B cell (primary cell): Measurements from ENCODE around the gene RPL6. TPM values are rescaled to one million over a fixed set of nuclear protein-coding genes. Genes with fewer than 3 reads are reported as not detected.
"Not testable (repeated sequence)": the region's sequence is repeated elsewhere in the genome, so short reads cannot be mapped to it uniquely, and the experiment has no call there.

Source experiments
- ATAC-seq: fragments of 200-7000 bp; cut with Tn5 transposase; one replicate; pipeline ENCODE4 v1.10.0; 2021; ENCODE audit warnings: low read depth, mild to moderate bottlenecking, moderate number of reproducible peaks, moderate library complexity
- CTCF ChIA-PET: fragments of 350-600 bp; sonication (Branson Sonifier 250); formaldehyde crosslinking; loops from one replicate; lab custom pipeline; 2021; ENCODE audit warnings: antibody characterized with exemption, inconsistent platforms; lab: Charles Lee
- POLR2A ChIA-PET: fragments of 350-600 bp; sonication (Branson Sonifier 250); formaldehyde crosslinking; loops from one replicate; lab custom pipeline; 2021; ENCODE audit warnings: antibody characterized with exemption; lab: Charles Lee
- DNase-seq: peaks from one replicate; pipeline ENCODE4 v3.0.0; 2013
- H2AFZ ChIP-seq: 2 replicates; pipeline ENCODE4 v1.6.1; 2012; ENCODE audit warnings: mild to moderate bottlenecking, low read depth, low read length; ENCODE audit not compliant: insufficient read depth, poor library complexity, severe bottlenecking
- H3K27ac ChIP-seq, 2 donors: 1 replicate in 1 of 2; 2 replicates in 1 of 2; pipeline ENCODE4 v1.5.1; 2012 to 2013; ENCODE audit warnings: low read length in 2 of 2, mild to moderate bottlenecking in 2 of 2, moderate library complexity in 1 of 2
- H3K27me3 ChIP-seq, 4 experiments: fragments of 200-600 bp in 1 of 4; sonication (generic) in 1 of 4; replicated peaks in 1 of 4; 1 replicate in 2 of 4; 2 replicates in 2 of 4; pipeline versions ENCODE4 v1.6.1 to v1.7.0; 2013 to 2016; ENCODE audit warnings: low read length in 3 of 4, mild to moderate bottlenecking in 2 of 4, mixed read lengths in 1 of 4, moderate library complexity in 1 of 4; ENCODE audit not compliant: insufficient read depth in 4 of 4, control insufficient read depth in 3 of 4; ENCODE audit errors: control extremely low read depth in 1 of 4
- H3K36me3 ChIP-seq, 2 experiments: replicated peaks in 1 of 2; 1 replicate in 1 of 2; 2 replicates in 1 of 2; pipeline versions ENCODE4 v1.6.1 to v1.7.1; 2013; ENCODE audit warnings: low read length in 1 of 2; ENCODE audit not compliant: insufficient read depth in 2 of 2, control insufficient read depth in 1 of 2; ENCODE audit errors: control extremely low read depth in 1 of 2, extremely low read depth in 1 of 2
- H3K4me1 ChIP-seq, 2 donors: fragments of 200-600 bp in 1 of 2; sonication (generic) in 1 of 2; 1 replicate in 1 of 2; 2 replicates in 1 of 2; pipeline versions ENCODE4 v1.5.1 to v1.6.1; 2013 to 2017; ENCODE audit warnings: low read length in 2 of 2; ENCODE audit not compliant: control insufficient read depth in 2 of 2, insufficient read depth in 2 of 2
- H3K4me2 ChIP-seq: replicated peaks from 2 replicates; pipeline ENCODE3; 2012; ENCODE audit warnings: mild to moderate bottlenecking, low read depth, low read length; ENCODE audit not compliant: poor library complexity, severe bottlenecking
- H3K4me3 ChIP-seq, 5 experiments: fragments of 200-600 bp in 1 of 5; sonication (generic) in 1 of 5; 1 replicate in 3 of 5; 2 replicates in 2 of 5; pipeline versions ENCODE4 v1.5.1 to v1.7.0; 2011 to 2016; ENCODE audit warnings: low read length in 4 of 5, mild to moderate bottlenecking in 4 of 5, low read depth in 2 of 5, control low read depth in 1 of 5, moderate library complexity in 1 of 5; ENCODE audit not compliant: insufficient read depth in 1 of 5; ENCODE audit errors: control extremely low read depth in 1 of 5, extremely low read depth in 1 of 5
- H3K79me2 ChIP-seq: fragments of 200-600 bp; sonication (generic); one replicate; pipeline ENCODE4 v1.6.0; 2016; ENCODE audit warnings: low read length; ENCODE audit not compliant: control insufficient read depth, insufficient read depth
- H3K9ac ChIP-seq: fragments of 200-600 bp; sonication (generic); 2 replicates; pipeline ENCODE4 v1.6.1; 2017; ENCODE audit warnings: mild to moderate bottlenecking, low read length, moderate library complexity
- H3K9me3 ChIP-seq, 3 donors: one replicate each; pipeline versions ENCODE4 v1.6.1 to v1.7.1; 2013; ENCODE audit warnings: low read length in 2 of 3; ENCODE audit not compliant: control insufficient read depth in 2 of 3, insufficient read depth in 1 of 3; ENCODE audit errors: control extremely low read depth in 1 of 3
- H4K20me1 ChIP-seq: 2 replicates; pipeline ENCODE4 v1.6.0; 2012; ENCODE audit warnings: mild to moderate bottlenecking, low read length; ENCODE audit not compliant: insufficient read depth, control insufficient read depth, poor library complexity, severe bottlenecking
- H3K27ac Mint-ChIP-seq: one replicate; pipeline ENCODE4 v1.8.0; 2021; ENCODE audit warnings: mixed read lengths
- H3K27me3 Mint-ChIP-seq: one replicate; pipeline ENCODE4 v1.8.0; 2021; ENCODE audit warnings: mixed read lengths
- H3K4me1 Mint-ChIP-seq: one replicate; pipeline ENCODE4 v1.8.0; 2021; ENCODE audit warnings: mixed read lengths
- H3K4me3 Mint-ChIP-seq: one replicate; pipeline ENCODE4 v1.8.0; 2021; ENCODE audit warnings: mixed read lengths
- H3K9me3 Mint-ChIP-seq: one replicate; pipeline ENCODE4 v1.8.0; 2022; ENCODE audit warnings: mixed read lengths; ENCODE audit not compliant: insufficient read depth
- EZH2 ChIP-seq: IDR thresholded peaks from 2 replicates; pipeline ENCODE4 v1.6.1; 2012; ENCODE audit warnings: borderline replicate concordance, low read depth, mild to moderate bottlenecking, moderate library complexity, low read length; ENCODE audit not compliant: insufficient read depth, poor library complexity, severe bottlenecking
- WGBS: methylation state at CpG from one replicate; pipeline ENCODE4 v1.1.5; 2013; ENCODE audit warnings: missing lambda C conversion rate; ENCODE audit not compliant: insufficient coverage; 5-methylcytosine and 5-hydroxymethylcytosine counted together
- intact Hi-C: fragments of 100-400 bp; cut with micrococcal nuclease; formaldehyde crosslinking; loops from one replicate; pipeline ENCODE4 v1.10.0; 2022
- polyA plus RNA-seq: library from polyadenylated mRNA; depleted of rRNA; stranded (reverse); fragments of >200 nt; gene quantifications from 2 replicates; pipeline ENCODE4 v1.2.3, GENCODE V29; 2012
- total RNA-seq, 2 donors: library from RNA; stranded (reverse); fragments of 120-200 nt in 1 of 2; gene quantifications; 1 replicate in 1 of 2; 2 replicates in 1 of 2; pipeline versions ENCODE4 v1.2.3 to v1.2.4, GENCODE V29; 2013 to 2022
- TF ChIP-seq, protein P1 (sequence below): fragments of 200-600 bp; IDR thresholded peaks from one replicate; pipeline ENCODE4 v1.8.0; 2022; ENCODE audit warnings: antibody characterized with exemption, mild to moderate bottlenecking

RPL6 gene
- total and polyA plus RNA-seq, 2 donors (not counting 1 experiment from before 2014, with no cell fraction given): 1,336 to 1,621 TPM

DNA sequence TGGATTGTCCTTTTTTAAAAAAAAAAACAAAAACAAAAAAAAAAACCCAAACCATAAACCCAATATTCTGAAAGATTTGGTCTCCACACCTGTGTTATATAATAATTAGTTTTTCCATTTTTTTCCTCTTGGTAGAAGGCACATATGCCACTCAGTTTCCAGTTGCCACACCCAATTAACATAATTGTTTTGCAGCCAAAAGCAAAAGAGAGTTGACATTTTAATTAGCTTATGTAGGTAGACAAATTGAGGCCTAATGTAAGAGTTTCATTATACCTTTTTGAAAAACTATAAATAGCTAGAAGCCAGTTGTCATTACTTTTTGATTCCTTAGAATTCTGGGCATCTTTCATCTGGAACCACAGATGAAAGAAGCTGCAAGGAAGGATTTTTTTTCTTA lies 30.4 kb upstream of the RPL6 start:
- Histone ChIP-seq H2AFZ (no peak overlapping the region), H3K4me1 (no peaks in the 10 kb centered on the region), H3K27ac (no peak overlapping the region), H3K36me3 (no peaks in the 10 kb centered on the region), H3K4me2 (no peak overlapping the region), H3K79me2 (peaks cover 69% of the 10 kb centered on the region), H3K4me3 (no peak overlapping the region), H3K9me3 (no peaks in the 10 kb centered on the region), H3K9ac (no peak overlapping the region), H3K27me3 (no peaks in the 10 kb centered on the region), H4K20me1 (peaks cover 12% of the 10 kb centered on the region)
- ATAC-seq: no peak
- Mint-ChIP-seq H3K4me1 (peaks cover 7% of the 10 kb centered on the region), H3K9me3 (no peaks in the 10 kb centered on the region), H3K4me3 (no peak overlapping the region), H3K27ac (no peak overlapping the region), H3K27me3 (no peaks in the 10 kb centered on the region)
- intact Hi-C loops: no loop called here
- CTCF ChIA-PET: interaction anchor here (0.6 to 0.9 kb wide), 2 partner anchors 11 kb away, joined by 3 to 7 read pairs; no protein-coding TSS in a partner anchor
- no peak for DNase-seq
- POLR2A ChIA-PET: no interaction called here
- TF ChIP-seq EZH2: no peak
- TF ChIP-seq, protein P1, sequence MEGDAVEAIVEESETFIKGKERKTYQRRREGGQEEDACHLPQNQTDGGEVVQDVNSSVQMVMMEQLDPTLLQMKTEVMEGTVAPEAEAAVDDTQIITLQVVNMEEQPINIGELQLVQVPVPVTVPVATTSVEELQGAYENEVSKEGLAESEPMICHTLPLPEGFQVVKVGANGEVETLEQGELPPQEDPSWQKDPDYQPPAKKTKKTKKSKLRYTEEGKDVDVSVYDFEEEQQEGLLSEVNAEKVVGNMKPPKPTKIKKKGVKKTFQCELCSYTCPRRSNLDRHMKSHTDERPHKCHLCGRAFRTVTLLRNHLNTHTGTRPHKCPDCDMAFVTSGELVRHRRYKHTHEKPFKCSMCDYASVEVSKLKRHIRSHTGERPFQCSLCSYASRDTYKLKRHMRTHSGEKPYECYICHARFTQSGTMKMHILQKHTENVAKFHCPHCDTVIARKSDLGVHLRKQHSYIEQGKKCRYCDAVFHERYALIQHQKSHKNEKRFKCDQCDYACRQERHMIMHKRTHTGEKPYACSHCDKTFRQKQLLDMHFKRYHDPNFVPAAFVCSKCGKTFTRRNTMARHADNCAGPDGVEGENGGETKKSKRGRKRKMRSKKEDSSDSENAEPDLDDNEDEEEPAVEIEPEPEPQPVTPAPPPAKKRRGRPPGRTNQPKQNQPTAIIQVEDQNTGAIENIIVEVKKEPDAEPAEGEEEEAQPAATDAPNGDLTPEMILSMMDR: no peak

DNA sequence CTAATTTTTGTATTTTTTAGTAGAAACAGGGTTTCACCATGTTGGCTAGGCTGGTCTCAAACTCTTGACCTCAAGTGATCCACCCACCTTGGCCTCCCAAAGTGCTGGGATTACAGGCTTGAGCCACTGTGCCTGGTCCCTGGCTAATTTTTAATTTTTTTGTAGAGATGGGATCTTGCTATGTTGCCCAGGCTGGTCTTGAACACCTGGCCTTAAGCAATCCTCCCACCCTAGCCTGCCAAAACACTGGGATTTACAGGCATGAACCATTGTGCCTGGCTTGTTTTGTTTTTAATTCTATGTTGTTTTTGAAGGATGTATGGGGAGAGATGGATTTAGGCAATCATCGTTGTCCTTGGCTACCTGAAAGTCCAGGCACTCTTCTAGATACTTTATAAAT lies 29.2 kb upstream of the RPL6 start:
- Histone ChIP-seq H4K20me1 (peaks cover 19% of the 10 kb centered on the region), H3K79me2 (peaks cover 70% of the 10 kb centered on the region)
- H3K4me1 ChIP-seq, H3K9me3 Mint-ChIP-seq, H3K27me3 Mint-ChIP-seq, H3K4me3 ChIP-seq, H3K4me1 Mint-ChIP-seq, DNase-seq, H3K4me3 Mint-ChIP-seq, H3K27ac Mint-ChIP-seq, H3K36me3 ChIP-seq, H3K9ac ChIP-seq, H2AFZ ChIP-seq, H3K9me3 ChIP-seq, ATAC-seq, H3K27ac ChIP-seq, CTCF ChIA-PET, intact Hi-C loops, H3K27me3 ChIP-seq, H3K4me2 ChIP-seq: not testable (repeated sequence)
- POLR2A ChIA-PET: interaction anchor here (0.6 kb wide), 1 partner anchor 55 kb away, joined by 3 read pairs; no protein-coding TSS in a partner anchor
- no CpG with 5 or more reads among the region's 1 CpG for WGBS
